IPS-18a (cell line): ENCODE data around the gene FAM162B.
"Not testable (repeated sequence)": the region's sequence is repeated elsewhere in the genome, so short reads cannot be mapped to it uniquely, and the experiment has no call there.

Source experiments
- H3K27ac ChIP-seq: one replicate; pipeline ENCODE4 v1.5.1; 2013; ENCODE audit warnings: low read length
- H3K27me3 ChIP-seq: one replicate; pipeline ENCODE4 v1.6.1; 2013; ENCODE audit warnings: mild to moderate bottlenecking, low read length; ENCODE audit not compliant: control insufficient read depth, insufficient read depth
- H3K36me3 ChIP-seq: one replicate; pipeline ENCODE4 v1.6.1; 2013; ENCODE audit warnings: low read depth, low read length; ENCODE audit not compliant: control insufficient read depth
- H3K4me1 ChIP-seq: one replicate; pipeline ENCODE4 v1.6.1; 2013; ENCODE audit warnings: low read depth, low read length; ENCODE audit not compliant: control insufficient read depth
- H3K4me3 ChIP-seq: one replicate; pipeline ENCODE4 v1.5.1; 2013; ENCODE audit warnings: low read length
- H3K9ac ChIP-seq: one replicate; pipeline ENCODE4 v1.6.1; 2013; ENCODE audit warnings: mild to moderate bottlenecking, low read length, moderate library complexity
- H3K9me3 ChIP-seq: one replicate; pipeline ENCODE4 v1.6.1; 2013; ENCODE audit warnings: low read depth, low read length; ENCODE audit not compliant: control insufficient read depth

FAM162B gene

GRCh38 chr6:116766506-116767176 lies 1.1 kb upstream of the FAM162B start:
- Histone ChIP-seq H3K9ac (no peak overlapping the region), H3K4me3 (no peak overlapping the region), H3K9me3 (no peaks in the 10 kb centered on the region), H3K36me3 (no peaks in the 10 kb centered on the region), H3K27me3 (peaks cover 49% of the 10 kb centered on the region), H3K27ac (no peak overlapping the region), H3K4me1 (peaks cover 7% of the 10 kb centered on the region)

DNA sequence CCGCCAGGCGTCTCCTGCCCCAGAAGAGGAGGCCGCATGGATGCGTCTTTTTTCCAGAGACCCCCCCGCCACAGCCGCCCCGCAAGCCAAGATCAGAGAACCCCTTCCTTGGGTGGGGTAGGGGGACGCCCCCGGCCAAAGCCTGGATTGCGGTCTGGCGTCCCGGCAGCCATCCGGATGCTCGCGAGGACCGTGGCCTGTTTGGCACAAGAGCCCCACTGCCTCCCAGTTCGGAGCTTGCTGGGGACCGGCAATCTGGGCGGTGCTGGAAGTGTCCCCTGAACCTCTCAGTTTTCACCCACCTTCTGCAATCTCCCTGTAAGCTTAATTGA lies 924 bp downstream of the FAM162B start:
- Histone ChIP-seq H3K4me3 (peak overlapping the region; percentile 53), H3K9me3 (no peaks in the 10 kb centered on the region), H3K36me3 (no peaks in the 10 kb centered on the region), H3K9ac (no peak overlapping the region), H3K27ac (no peak overlapping the region), H3K4me1 (peaks cover 7% of the 10 kb centered on the region), H3K27me3 (peaks cover 49% of the 10 kb centered on the region)

GRCh38 chr6:116763906-116764628 lies 1.5 kb downstream of the FAM162B start:
- H3K27me3 ChIP-seq: peaks cover 49% of the 10 kb centered on the region
- no peaks in the 10 kb centered on the region for H3K9me3 ChIP-seq
- H3K9ac ChIP-seq: no peak overlapping the region
- peaks cover 7% of the 10 kb centered on the region for H3K4me1 ChIP-seq
- no peaks in the 10 kb centered on the region for H3K36me3 ChIP-seq
- H3K27ac ChIP-seq: no peak overlapping the region
- peak overlapping the region; percentile 53 for H3K4me3 ChIP-seq

DNA sequence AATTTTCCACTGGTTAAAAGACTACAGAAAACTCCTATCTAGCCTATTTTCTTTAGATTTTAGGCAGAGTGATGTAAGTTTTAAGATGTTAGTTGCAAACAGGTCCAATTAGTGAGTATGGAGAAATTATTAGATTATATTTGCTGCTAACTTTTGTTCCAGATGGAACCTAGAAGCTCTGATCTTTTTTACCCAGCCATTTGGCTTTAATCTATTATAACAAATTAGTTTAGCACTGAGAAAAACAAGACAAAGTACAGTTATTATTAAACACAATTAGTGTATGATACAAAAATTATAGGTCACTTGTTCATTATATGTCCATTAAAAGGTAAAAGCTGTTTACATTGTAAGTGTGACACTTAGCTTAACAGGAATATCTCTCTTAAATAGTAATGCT lies 2.5 kb downstream of the FAM162B start:
- Histone ChIP-seq H3K9me3 (no peaks in the 10 kb centered on the region), H3K4me3 (no peak overlapping the region), H3K27ac (no peak overlapping the region), H3K27me3 (peaks cover 49% of the 10 kb centered on the region), H3K4me1 (peaks cover 7% of the 10 kb centered on the region), H3K36me3 (no peaks in the 10 kb centered on the region), H3K9ac (no peak overlapping the region)

GRCh38 chr6:116762235-116762634 lies 3.3 kb downstream of the FAM162B start:
- Histone ChIP-seq H3K27ac (no peak overlapping the region), H3K9me3 (no peaks in the 10 kb centered on the region), H3K36me3 (no peaks in the 10 kb centered on the region), H3K27me3 (peaks cover 44% of the 10 kb centered on the region), H3K9ac (no peak overlapping the region), H3K4me3 (no peak overlapping the region), H3K4me1 (peaks cover 7% of the 10 kb centered on the region)

DNA sequence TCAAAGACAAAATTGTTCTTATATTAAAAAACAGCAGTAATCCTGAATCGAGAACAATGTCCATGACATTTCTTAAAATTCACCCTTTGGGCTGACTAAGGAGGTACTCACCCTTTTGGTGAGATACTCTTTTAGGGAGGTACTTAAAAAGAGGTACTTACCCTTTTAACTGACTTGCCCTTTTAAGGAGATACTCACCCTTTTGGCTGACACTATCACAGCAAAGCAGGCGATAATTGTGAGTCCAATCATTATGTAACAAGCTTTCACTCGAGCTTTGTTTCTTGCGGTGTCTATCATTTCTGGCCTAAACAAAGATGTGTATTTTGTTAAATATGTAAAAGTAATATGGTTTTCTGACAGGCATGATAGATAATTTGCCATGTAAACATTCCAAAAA lies 3.7 kb downstream of the FAM162B start:
- Histone ChIP-seq H3K4me1 (peaks cover 7% of the 10 kb centered on the region), H3K27me3 (peaks cover 39% of the 10 kb centered on the region), H3K27ac (no peak overlapping the region), H3K9ac (no peak overlapping the region), H3K9me3 (no peaks in the 10 kb centered on the region), H3K36me3 (no peaks in the 10 kb centered on the region), H3K4me3 (no peak overlapping the region)

GRCh38 chr6:116745176-116745575 lies 20.3 kb downstream of the FAM162B start:
- Histone ChIP-seq H3K9me3 (no peaks in the 10 kb centered on the region), H3K36me3 (no peaks in the 10 kb centered on the region), H3K4me3 (no peak overlapping the region), H3K27me3 (no peaks in the 10 kb centered on the region), H3K27ac (no peak overlapping the region), H3K4me1 (no peaks in the 10 kb centered on the region), H3K9ac (no peak overlapping the region)

GRCh38 chr6:116741571-116741970 lies 23.9 kb downstream of the FAM162B start:
- Histone ChIP-seq H3K9ac (no peak overlapping the region), H3K36me3 (no peaks in the 10 kb centered on the region), H3K9me3 (peaks cover 6% of the 10 kb centered on the region), H3K27me3 (no peaks in the 10 kb centered on the region), H3K4me1 (no peaks in the 10 kb centered on the region), H3K27ac (no peak overlapping the region), H3K4me3 (no peak overlapping the region)

GRCh38 chr6:116740486-116740885 lies 25.0 kb downstream of the FAM162B start:
- H3K9ac ChIP-seq, H3K27ac ChIP-seq, H3K4me3 ChIP-seq, H3K9me3 ChIP-seq, H3K36me3 ChIP-seq, H3K4me1 ChIP-seq, H3K27me3 ChIP-seq: not testable (repeated sequence)

GRCh38 chr6:116737004-116737403 lies 28.5 kb downstream of the FAM162B start:
- Histone ChIP-seq H3K4me3 (no peak overlapping the region), H3K4me1 (no peaks in the 10 kb centered on the region), H3K9me3 (peaks cover 8% of the 10 kb centered on the region)

DNA sequence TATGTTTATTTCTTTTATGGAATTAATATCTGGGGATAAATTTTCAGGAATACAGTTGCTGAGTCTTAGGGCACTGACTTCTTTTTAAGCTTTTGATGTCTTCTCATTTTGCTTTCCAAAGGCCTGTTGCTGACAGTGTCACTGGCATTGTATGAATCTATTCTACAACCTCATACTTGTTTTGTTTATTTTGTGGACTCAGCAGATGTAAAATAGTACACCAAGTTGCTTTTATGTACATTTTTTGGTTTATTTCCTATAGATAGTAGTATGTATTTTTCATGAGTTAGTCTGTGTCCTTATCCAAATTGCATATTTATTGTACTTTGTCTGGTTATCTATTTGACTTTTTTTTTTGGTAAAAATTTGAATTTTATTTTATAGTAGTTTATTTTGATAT lies 35.0 kb downstream of the FAM162B start:
- Histone ChIP-seq H3K4me1 (no peaks in the 10 kb centered on the region), H3K27ac (no peak overlapping the region), H3K9ac (no peak overlapping the region), H3K9me3 (no peaks in the 10 kb centered on the region), H3K36me3 (peaks cover 44% of the 10 kb centered on the region), H3K27me3 (no peaks in the 10 kb centered on the region), H3K4me3 (no peak overlapping the region)

More at GRCh38 chr6:116737004-116737403, 28.5 kb downstream of the FAM162B start:
- H3K27me3 ChIP-seq: no peaks in the 10 kb centered on the region
- no peak overlapping the region for H3K27ac ChIP-seq
- no peak overlapping the region for H3K9ac ChIP-seq
- peaks cover 5% of the 10 kb centered on the region for H3K36me3 ChIP-seq

GRCh38 chr6:116726947-116727346 lies 38.6 kb downstream of the FAM162B start:
- Histone ChIP-seq H3K4me3 (no peak overlapping the region), H3K9ac (no peak overlapping the region), H3K27me3 (no peaks in the 10 kb centered on the region), H3K36me3 (peaks cover 59% of the 10 kb centered on the region), H3K9me3 (no peaks in the 10 kb centered on the region), H3K27ac (no peak overlapping the region), H3K4me1 (no peaks in the 10 kb centered on the region)
